GM21390 (cell line): Measurements from ENCODE around the gene LTC4S.

Experiments
- ATAC-seq: cut with Tn5 transposase; IDR thresholded peaks from one replicate; pipeline ENCODE4 v1.9.1; 2021; ENCODE audit not compliant: unreplicated experiment

The LTC4S gene

GRCh38 chr5:179806250-179807048 lies 12.7 kb downstream of the LTC4S start, which contains the start of gene MGAT4B:
MGAT4B (minus strand) TSS chr5:179806866; CDS start chr5:179806583, 283 bp downstream.
- ATAC-seq = peak; percentile 71

GRCh38 chr5:179812135-179812825 lies 18.5 kb downstream of the LTC4S start:
- no peak for ATAC-seq

- no peak for ATAC-seq
These were observed 19.3 kb downstream of the LTC4S start for GRCh38 chr5:179812997-179813607.

GRCh38 chr5:179814090-179814489 lies 20.3 kb downstream of the LTC4S start:
- no peak for ATAC-seq

- no peak for ATAC-seq
These were observed 21.9 kb downstream of the LTC4S start for GRCh38 chr5:179815491-179816249.

GRCh38 chr5:179816401-179816795 lies 22.6 kb downstream of the LTC4S start:
- ATAC-seq = no peak

- ATAC-seq = no peak
These were observed 23.1 kb downstream of the LTC4S start for GRCh38 chr5:179816796-179817469.

- no peak for ATAC-seq
These were observed 23.7 kb downstream of the LTC4S start for GRCh38 chr5:179817470-179817840.

- no peak for ATAC-seq
These were observed 24.3 kb downstream of the LTC4S start for GRCh38 chr5:179817890-179818745.

- ATAC-seq = peak; percentile 54
These were observed 25.0 kb downstream of the LTC4S start for GRCh38 chr5:179818746-179819295.

GRCh38 chr5:179819296-179820126 lies 25.7 kb downstream of the LTC4S start:
- no peak for ATAC-seq

GRCh38 chr5:179820127-179820482 lies 26.3 kb downstream of the LTC4S start:
- no peak for ATAC-seq

- peak; percentile 43 for ATAC-seq
These were observed 26.9 kb downstream of the LTC4S start, which contains the start of gene SQSTM1 for GRCh38 chr5:179820483-179821297. SQSTM1 (plus strand) TSS chr5:179820905; CDS start chr5:179820937, 32 bp downstream.

- ATAC-seq = peak; percentile 50
These were observed 27.7 kb downstream of the LTC4S start for GRCh38 chr5:179821298-179822058.

- ATAC-seq = no peak
These were observed 28.3 kb downstream of the LTC4S start for GRCh38 chr5:179822059-179822432.

GRCh38 chr5:179822444-179822990 lies 28.7 kb downstream of the LTC4S start:
- ATAC-seq = no peak
